Measurements from ENCODE around the gene GJC2.

DNA sequence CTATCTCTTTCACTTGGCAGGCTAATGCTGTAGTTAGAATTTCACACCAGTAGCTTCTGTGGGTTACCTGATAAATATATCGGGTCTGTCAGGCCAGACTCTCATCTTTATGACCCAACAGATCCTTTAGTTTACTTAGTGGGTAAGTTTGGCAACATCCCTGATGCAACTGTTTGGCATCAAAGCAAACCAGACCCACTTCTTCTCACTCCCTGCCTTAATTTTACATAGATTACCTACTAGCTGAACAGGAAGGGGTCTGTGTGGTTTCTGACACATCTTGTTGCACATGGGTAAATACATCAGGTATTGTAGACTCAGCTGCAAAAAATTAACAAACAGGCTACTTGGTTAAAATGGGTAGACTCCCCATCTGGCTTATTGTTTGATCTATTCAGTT, 12.8 kb upstream of the GJC2 start:
- TF ChIP-seq POLR2AphosphoS5 (IDR thresholded peaks at IDR 0.05; ENCODE audit: low read length) (no peak), RELA (IDR thresholded peaks at IDR 0.05; ENCODE audit: borderline replicate concordance, partially characterized antibody) (no peak), KAT2A (conservative IDR thresholded peaks at IDR 0.05; ENCODE audit: control insufficient read depth, low read depth, low read length) (no peak), SP1 (IDR thresholded peaks at IDR 0.05; ENCODE audit: low read depth, low read length) (no peak), RFX5 (IDR thresholded peaks at IDR 0.05; ENCODE audit: low read depth, low read length) (no peak), CBFB (IDR thresholded peaks at IDR 0.05; ENCODE audit: low read depth) (no peak), POLR2A (IDR thresholded peaks at IDR 0.05; ENCODE audit: low read depth, low read length) (no peak), EP300 (IDR thresholded peaks at IDR 0.05; ENCODE audit: borderline replicate concordance in 1 of 2, control insufficient read depth in 1 of 2, low read depth in 2 of 2, low read length in 2 of 2) (no peak), EZH2 (IDR thresholded peaks at IDR 0.05; ENCODE audit: borderline replicate concordance, control insufficient read depth, low read depth, low read length) (no peak), DPF2 (IDR thresholded peaks at IDR 0.05) (no peak)
- TF ChIP-seq, protein P1, sequence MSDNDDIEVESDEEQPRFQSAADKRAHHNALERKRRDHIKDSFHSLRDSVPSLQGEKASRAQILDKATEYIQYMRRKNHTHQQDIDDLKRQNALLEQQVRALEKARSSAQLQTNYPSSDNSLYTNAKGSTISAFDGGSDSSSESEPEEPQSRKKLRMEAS (IDR thresholded peaks at IDR 0.05; ENCODE audit: low read depth, low read length) = no peak
- TF ChIP-seq, protein P2, sequence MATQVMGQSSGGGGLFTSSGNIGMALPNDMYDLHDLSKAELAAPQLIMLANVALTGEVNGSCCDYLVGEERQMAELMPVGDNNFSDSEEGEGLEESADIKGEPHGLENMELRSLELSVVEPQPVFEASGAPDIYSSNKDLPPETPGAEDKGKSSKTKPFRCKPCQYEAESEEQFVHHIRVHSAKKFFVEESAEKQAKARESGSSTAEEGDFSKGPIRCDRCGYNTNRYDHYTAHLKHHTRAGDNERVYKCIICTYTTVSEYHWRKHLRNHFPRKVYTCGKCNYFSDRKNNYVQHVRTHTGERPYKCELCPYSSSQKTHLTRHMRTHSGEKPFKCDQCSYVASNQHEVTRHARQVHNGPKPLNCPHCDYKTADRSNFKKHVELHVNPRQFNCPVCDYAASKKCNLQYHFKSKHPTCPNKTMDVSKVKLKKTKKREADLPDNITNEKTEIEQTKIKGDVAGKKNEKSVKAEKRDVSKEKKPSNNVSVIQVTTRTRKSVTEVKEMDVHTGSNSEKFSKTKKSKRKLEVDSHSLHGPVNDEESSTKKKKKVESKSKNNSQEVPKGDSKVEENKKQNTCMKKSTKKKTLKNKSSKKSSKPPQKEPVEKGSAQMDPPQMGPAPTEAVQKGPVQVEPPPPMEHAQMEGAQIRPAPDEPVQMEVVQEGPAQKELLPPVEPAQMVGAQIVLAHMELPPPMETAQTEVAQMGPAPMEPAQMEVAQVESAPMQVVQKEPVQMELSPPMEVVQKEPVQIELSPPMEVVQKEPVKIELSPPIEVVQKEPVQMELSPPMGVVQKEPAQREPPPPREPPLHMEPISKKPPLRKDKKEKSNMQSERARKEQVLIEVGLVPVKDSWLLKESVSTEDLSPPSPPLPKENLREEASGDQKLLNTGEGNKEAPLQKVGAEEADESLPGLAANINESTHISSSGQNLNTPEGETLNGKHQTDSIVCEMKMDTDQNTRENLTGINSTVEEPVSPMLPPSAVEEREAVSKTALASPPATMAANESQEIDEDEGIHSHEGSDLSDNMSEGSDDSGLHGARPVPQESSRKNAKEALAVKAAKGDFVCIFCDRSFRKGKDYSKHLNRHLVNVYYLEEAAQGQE (IDR thresholded peaks at IDR 0.05; ENCODE audit: low read depth, low read length) = no peak
- TF ChIP-seq, protein P3, sequence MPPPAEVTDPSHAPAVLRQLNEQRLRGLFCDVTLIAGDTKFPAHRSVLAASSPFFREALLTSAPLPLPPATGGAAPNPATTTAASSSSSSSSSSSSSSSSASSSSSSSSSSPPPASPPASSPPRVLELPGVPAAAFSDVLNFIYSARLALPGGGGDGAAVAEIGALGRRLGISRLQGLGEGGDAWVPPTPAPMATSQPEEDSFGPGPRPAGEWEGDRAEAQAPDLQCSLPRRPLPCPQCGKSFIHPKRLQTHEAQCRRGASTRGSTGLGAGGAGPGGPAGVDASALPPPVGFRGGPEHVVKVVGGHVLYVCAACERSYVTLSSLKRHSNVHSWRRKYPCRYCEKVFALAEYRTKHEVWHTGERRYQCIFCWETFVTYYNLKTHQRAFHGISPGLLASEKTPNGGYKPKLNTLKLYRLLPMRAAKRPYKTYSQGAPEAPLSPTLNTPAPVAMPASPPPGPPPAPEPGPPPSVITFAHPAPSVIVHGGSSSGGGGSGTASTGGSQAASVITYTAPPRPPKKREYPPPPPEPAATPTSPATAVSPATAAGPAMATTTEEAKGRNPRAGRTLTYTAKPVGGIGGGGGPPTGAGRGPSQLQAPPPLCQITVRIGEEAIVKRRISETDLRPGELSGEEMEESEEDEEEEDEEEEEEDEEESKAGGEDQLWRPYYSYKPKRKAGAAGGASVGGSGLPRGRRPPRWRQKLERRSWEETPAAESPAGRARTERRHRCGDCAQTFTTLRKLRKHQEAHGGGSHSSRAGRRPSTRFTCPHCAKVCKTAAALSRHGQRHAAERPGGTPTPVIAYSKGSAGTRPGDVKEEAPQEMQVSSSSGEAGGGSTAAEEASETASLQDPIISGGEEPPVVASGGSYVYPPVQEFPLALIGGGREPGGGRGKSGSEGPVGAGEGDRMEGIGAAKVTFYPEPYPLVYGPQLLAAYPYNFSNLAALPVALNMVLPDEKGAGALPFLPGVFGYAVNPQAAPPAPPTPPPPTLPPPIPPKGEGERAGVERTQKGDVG (CRISPR knock-in tag; IDR thresholded peaks at IDR 0.05) = no peak
- TF ChIP-seq, protein P4, sequence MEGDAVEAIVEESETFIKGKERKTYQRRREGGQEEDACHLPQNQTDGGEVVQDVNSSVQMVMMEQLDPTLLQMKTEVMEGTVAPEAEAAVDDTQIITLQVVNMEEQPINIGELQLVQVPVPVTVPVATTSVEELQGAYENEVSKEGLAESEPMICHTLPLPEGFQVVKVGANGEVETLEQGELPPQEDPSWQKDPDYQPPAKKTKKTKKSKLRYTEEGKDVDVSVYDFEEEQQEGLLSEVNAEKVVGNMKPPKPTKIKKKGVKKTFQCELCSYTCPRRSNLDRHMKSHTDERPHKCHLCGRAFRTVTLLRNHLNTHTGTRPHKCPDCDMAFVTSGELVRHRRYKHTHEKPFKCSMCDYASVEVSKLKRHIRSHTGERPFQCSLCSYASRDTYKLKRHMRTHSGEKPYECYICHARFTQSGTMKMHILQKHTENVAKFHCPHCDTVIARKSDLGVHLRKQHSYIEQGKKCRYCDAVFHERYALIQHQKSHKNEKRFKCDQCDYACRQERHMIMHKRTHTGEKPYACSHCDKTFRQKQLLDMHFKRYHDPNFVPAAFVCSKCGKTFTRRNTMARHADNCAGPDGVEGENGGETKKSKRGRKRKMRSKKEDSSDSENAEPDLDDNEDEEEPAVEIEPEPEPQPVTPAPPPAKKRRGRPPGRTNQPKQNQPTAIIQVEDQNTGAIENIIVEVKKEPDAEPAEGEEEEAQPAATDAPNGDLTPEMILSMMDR (IDR thresholded peaks at IDR 0.05 in 2 of 3, conservative IDR thresholded peaks at IDR 0.05 in 1 of 3; ENCODE audit: control insufficient read depth in 2 of 3, extremely low read depth in 1 of 3, insufficient read depth in 1 of 3, low read depth in 3 of 3, low read length in 3 of 3) = no peak
